DMS53 treated with DMSO at 0.1 percent for 48 hours (cell line): ENCODE results near the gene TEKT1.
"Not testable (repeated sequence)": the region's sequence is repeated elsewhere in the genome, so short reads cannot be mapped to it uniquely, and the experiment has no call there.

ENCODE experiments used
- DNase-seq: peaks from one replicate; lab custom pipeline; 2025; ENCODE audit not compliant: unreplicated experiment; lab: John Stamatoyannopoulos, UW

TEKT1 gene

DNA sequence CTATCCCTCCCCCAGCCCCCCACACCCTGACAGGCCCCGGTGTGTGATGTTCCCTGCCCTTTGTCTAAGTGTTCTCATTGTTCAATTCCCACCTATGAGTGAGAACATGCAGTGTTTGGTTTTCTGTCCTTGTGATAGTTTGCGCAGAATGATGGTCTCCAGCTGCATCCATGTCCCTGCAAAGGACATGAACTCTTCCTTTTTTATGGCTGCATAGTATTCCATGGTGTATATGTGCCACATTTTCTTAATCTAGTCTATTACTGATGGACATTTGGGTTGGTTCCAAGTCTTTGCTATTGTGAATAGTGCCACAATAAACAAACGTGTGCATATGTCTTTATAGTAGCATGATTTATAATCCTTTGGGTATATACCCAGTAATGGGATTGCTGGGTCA lies 15.2 kb downstream of the TEKT1 start:
- DNase-seq: not testable (repeated sequence)

DNA sequence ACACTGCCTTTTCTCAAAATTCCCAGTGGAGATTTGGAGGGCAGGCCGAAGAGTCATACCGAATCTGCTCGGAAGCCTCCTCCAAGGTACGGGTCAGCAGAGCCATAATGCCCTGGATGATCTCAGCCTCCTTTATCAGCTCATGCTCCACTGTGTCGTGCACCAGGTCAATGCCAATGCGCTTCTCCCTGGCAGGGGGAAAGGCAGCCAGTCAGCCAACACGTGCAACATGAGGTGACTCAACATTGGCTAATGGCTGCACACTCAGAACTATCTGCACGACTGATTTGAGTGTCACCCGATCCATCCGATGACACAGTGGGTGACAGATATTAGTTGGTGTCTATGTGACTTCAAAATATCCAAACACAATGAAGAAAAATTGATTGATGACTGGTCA lies 15.8 kb downstream of the TEKT1 start:
- DNase-seq: no peak

DNA sequence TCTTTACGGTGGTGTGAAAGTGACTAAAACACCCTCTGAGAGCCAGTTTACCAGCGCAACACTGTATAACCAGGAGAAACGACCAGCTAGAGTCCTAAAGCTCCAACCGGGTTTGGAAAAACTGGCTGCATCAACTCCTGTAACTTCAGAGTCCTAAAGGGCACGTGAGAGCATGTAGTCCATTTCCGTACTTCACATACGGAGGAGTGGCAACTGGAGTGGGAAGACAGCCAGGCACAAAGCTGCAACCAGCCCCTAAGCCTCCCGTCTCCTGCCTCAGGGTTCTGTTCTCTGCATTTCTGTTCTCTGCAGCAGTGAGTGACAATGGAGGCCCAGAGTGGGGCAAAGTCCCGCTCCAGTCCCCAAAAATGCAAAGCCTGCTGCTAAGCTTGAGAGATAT lies 19.2 kb downstream of the TEKT1 start:
- DNase-seq: no peak

DNA sequence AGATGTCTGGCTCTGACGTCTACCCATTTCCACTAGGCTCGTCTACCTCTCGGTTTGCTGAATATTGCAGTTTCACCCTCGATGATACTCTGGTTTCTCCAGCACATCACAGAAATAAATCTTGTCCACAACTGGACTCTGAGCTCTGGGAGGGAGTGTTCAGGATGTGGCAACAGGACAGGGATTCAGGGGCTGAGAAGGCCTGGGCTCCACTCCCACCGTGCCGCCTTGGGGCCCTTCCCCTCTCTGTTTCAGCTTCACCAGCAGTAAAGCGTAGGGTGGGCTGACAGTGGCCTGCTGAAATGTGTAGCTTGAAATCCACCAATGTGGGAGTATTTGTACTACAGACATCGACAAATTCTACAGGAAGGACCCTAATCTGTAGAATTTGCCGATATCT lies 20.0 kb downstream of the TEKT1 start:
- no peak for DNase-seq

DNA sequence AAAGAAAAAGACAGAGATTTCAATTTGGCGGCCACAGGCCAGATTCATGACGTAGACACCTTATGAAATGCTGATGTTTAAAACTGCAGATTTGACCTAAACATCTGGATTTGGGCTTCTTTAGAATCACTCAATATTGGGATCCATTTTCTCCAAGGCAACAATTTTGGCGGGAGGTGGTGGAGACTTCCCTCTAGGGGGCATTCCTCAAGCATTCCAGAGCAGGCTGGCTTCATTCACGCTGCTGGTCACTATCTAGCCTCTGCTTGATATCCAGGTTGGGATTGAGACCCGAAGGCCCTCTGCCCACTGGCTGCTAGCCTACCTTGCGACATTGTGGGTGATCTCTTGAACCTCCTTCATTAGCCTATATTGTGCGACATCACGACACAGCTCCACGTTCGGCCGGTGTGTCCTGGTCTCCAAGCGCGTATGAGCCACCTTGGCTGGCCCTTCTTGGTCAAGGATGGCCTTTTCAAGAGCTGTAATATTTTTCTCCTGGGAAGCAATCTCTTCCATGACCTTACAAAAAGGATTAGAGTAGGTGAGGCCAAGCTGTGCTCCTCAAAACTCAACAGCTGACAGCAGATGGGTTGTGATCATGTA lies 31.0 kb downstream of the TEKT1 start:
- no peak for DNase-seq

DNA sequence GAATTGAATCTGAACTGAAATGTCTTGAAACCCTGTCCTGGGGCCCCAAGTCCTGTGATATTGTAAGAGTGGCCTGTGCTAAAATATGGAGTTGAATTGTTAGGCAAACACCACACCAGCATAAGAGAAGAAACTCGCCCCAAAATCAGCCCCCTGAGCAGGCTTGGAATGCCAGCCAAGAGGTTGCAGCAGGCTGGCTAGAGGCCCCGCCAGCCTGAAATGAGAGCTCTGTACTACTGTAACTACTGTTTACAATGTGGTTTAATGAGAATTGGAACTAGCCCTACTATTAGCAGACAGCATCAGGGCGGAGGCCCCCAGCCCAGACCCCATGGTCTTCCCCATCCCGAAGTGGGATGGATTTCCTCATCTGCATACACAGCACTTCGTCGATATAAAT lies 31.8 kb downstream of the TEKT1 start:
- DNase-seq: no peak

DNA sequence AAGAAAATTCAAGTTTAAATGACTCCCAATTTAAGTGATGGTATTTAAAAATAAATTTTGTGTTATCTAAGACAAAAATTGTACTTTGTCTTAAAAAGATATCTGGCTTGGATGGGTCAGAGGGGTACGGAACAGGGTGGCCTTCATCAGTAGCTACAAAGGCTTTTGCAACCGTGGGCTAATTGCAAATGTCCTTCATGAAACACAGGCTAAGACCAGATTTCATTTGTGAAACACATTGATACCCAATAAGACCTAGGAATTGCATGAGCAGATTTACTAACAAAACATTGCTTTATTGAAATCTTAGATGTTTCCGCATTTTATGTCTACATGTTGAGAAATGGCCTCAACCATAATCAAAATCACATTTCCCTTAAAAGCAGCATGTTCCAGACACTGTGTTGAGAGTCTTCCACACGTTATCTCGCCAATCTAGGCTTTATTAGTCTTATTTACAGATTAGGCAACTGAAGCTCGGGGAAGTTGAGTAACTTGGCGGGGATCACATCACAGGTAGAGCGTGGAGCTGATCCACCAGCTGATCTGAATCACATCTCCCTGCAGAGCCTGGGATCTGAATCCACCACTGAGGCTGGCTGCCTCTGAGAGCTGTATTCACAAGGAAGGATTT lies 33.7 kb downstream of the TEKT1 start:
- DNase-seq: no peak

DNA sequence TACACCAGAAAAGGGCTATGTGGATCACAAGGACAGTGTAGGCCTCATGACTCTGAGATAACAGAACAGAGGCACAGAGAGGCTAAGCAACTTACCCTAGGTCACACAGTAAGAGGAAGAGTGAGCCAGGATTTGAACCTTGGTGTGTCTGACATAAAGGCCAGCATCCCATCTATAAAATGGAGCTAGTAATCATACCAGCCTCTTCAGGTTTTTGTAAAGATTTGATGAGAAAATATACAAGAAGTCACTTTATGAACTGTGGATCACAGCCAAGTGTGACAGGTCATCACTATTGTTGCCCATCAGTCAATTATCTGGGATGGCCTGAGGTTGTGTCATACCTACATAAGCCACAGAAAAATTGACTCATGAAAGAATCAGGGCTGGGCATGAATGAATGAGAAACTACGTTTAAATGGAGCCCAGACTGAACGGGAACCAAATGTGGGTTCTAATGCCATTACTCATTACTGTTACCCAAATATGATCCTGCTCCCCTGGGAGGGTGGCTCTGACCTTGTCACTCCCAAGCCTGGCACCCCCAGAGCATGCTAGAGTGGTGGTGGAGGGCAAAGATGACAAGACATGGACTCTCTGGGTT lies 34.5 kb downstream of the TEKT1 start:
- no peak for DNase-seq

DNA sequence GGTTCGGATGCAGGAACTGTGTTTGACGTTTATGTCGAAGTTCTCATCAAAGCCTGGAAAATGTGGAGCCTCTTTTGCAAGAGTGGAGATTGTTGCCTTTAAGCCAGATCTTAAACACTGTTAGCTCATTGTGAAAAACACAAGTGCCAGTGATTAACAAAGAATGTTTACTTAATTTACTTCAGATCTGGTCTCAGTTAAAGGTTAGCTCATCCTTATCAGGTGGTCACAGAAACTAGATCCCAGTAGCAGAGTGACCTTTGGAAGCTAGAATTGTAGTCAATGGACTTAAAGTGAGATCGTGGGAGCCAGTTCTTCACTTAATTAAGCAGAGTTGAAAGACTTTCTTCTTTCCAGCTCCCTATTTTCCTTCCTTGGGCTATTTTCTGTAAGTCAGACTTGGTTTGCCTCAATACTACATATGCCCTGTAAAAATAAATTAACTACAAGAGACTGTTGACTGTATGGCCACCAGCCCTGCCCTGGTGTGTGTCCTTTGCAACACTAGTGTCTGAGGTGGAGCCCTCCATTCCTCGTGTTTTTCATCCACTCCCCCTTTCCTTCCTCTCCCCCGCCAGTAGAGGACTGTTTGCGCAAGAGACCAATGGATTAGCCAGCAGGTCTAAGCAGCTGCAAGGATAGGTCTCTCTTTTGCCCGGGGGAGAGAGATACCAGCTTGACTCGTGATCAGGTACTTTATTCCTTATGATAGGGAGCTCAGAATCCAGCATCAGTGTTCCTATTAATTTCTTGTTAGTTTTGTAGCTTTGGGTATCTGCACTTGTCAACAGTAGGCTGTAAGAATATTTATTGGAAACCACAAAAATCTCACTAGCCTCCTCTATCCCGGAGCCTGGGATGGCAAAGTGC lies 35.3 kb downstream of the TEKT1 start:
- no peak for DNase-seq

DNA sequence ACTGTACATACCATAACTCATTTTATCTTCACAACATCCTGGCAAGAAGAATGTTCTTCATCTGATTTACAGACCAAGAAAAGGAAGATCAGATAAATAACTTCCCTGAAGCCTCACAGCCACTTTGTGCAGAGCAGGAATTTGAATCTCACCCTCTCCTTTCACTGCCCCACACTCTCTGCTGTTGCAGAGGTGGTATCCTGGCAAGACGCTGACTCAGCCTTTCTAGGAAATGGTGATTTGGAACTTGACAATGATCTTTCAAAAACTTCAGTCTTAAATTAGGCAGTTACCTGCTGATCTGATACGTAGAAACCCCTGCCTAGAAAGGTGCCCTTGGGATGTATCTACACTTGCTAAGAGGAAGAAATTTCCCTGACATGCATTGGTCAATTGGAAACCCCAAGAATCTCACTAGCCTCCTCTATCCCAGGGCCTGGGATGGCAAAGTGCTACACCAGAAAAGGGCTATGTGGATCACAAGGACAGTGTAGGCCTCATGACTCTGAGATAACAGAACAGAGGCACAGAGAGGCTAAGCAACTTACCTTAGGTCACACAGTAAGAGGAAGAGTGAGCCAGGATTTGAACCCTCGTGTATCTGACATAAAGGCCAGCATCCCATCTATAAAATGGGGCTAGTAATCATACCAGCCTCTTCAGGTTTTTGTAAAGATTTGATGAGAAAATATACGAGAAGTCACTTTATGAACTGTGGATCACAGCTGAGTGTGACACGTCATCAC lies 37.6 kb downstream of the TEKT1 start:
- DNase-seq: no peak

DNA sequence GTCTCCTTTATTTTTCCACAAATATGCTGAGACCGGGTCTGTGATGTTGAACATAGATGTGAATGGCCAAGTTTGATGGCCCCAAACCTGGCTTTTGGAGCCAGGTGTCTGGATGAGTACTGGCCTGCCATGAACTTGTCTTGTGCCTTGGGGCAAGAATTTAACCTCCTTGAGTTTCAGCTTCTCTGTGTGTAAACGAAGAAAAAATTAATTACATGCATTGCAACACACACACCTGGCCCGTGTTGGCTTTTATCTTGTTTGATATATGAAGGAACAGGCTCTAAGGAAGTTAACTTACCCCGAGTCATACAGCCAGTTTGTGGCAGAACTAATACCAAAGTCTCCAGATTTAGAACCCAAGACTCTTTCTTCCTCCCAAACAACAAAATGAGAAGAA lies 42.4 kb downstream of the TEKT1 start:
- DNase-seq: no peak

DNA sequence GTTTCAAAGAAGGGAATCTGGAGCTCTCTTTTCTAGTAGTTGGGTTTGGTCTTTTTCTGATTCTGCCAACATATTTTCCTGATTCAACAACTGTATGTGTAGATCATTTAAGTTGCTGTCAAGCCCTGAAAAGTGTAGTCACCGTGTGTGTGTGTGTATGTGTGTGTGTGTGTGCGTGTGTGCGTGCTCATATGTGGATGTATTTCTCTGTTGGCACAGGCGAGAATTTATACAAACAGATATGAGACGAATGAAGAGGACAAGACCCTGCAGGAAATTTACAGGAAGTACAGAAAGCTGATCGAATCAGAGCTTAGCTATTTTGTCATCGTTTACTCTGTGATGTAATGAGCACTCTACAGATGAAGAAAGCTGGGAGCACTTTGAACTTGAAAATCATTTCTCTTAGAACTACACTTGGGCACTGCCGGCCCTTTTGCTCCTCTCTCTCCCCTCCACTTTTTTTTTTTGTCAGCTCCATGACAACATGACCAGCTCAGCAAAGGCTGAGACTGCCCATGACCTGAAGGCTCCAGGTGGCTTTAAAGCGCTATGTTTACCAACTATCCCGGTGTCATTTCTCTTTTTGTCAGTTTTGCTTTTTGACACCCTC lies 44.3 kb downstream of the TEKT1 start:
- DNase-seq: no peak

DNA sequence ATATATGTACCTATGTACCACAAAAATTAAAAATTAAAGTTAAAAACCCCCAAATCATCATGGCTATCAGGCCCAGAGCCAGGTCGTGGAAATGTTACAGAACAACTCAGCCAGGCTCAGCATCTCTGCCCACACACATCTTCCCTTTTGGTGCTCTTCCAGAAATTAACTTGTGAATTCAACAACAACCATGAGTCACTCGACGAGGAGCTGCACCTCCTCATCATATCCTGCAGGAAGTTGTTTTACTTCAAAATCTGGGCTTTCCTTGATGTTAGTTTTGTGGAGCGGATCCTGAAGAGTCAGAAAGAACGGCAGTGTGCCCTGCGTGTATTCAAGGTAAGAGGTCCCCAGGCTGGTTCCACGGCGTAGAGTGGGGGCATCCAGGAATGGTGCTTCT lies 44.9 kb downstream of the TEKT1 start:
- no peak for DNase-seq

DNA sequence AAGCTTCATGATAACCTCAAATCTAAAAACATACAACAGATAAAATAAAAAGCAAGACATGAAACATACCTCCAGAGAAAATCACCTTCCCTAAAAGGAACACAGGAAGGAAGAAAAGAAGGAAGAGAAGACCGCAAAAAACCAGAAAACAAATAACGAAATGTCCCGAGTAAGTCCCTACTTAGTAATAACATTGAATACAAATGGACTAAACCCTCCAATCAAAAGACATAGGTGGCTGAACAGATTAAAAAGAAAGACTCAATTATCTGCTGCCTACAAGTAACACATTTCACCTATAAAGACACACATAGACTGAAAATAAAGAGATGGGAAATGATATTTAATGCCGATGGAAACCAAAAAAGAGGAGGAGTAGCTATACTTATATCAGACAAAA lies 49.3 kb downstream of the TEKT1 start:
- no peak for DNase-seq

DNA sequence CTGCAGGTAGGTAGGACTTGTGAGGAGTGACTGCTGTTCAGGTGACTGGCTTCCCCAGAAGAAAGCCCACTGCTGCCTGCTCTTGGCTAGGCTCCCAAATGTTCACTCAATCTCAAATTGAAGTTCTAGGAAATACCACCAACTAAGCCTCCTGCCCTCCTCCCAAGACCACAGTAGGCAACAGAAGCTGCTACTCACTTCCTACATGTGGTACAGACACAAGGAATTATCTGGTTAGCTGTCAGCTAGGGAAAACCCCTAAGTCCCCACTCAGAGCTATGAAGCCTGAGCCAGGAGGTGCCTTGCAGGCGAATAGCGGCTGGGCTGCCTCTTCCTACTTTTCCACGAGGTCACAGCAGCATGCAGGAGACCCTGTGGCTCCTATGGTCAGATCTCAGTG lies 50.6 kb downstream of the TEKT1 start:
- no peak for DNase-seq

DNA sequence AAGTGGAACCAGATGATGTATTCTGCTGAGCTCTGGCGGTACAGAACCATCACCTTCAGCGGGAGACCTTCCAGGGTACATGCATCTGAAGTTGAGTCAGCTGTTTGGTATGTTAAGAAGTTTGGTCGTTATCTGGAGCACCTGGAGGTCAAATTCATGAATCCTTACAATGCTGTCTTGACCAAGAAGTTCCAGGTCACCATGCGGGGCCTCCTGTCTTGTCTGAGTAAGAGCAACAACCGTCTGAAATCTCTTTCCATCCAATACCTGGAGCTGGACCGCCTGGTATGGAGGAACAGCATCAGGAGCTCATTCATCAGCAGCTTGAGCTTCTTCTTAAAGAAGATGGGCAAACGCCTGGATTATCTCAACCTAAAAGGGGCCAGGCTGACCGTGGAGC lies 51.5 kb downstream of the TEKT1 start:
- no peak for DNase-seq

DNA sequence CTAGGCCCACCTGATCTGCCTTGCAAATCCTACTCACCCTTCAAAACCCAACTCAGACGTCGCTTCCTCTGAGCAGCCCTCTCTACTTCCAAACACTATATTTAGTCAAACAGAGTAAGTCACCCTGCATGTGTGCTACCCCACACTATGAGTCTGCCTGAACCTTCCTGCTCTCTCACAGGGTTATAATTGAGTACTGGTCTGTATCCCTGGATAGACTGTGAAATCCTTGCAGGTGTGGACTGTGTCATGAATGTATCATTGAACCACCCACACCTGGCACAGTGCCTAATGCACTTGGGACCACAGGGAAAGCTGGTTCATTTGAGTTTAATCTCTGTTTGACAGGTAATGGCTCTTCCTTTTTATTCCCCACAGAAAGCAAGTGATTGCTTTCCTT lies 52.1 kb downstream of the TEKT1 start:
- DNase-seq: no peak

DNA sequence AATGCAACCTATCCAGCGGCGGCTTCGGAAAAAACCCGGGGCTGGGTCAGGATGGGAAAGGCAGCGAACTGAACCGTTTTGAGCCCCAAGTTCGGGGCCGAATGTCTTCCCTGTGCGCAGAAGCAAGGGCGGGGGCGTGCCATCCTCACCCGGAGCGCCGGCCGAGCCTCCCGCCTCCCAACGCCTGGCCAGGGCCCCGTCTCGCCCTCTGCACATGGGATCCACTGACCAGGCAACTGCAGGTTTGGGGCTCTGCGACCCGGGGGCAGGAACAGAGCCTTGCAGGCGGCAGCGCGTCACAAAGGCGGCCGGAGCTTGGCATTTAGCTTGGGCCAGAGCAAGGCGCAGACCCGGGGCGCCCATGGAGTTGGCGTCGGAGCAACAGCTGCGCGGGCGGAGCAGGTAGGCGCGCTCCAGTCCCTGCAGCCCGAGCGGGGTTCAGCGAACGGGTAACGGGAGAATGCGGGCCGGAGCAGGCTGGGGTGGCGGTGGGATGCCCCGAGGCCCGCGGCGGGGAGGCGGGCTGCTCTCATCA lies 55.6 kb downstream of the TEKT1 start, which contains the start of gene FBXO39:
Gene FBXO39 (plus strand): TSS at position 345 of the 535 bp plus-strand sequence. CDS start 3,654 bp downstream, outside the sequence.
- DNase-seq: no peak

DNA sequence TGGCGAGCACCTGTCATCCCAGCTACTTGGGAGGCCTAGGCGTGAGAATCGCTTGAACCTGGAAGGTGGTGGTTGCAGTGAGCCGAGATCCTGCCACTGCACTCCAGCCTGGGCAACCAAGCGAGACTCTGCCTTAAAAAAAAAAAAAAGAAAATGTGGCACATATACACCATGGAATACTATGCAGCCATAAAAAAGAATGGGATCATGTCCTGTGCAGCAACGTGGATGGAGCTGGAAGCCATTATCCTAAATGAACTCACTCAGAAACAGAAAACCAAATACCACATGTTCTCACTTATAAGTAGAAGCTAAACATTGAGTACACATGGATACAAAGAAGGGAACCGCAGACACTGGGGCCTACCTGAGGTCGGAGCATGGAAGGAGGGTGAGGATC lies 56.6 kb downstream of the TEKT1 start:
- DNase-seq: not testable (repeated sequence)

DNA sequence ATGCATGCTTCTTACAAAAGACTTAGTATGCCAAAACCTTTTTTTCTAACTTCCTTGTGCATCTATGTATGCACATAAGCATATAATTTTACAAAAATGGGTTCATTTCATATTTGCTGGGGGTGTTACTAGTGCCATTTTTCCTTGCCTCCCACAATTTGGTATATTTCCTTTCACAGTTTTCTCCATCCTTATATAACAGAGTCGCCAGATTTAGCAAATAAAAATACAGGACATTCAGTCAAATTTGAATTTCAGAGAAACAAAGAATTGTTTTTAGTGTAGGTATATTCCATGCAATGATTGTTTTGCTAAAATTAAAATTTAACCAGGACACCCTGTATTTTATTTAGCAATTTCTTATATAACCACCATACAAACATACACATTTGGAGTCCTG lies 59.5 kb downstream of the TEKT1 start:
- no peak for DNase-seq
